K562 (cell line): ENCODE results near the gene CACNG3. TPM values are rescaled to one million over a fixed set of nuclear protein-coding genes. Genes with fewer than 3 reads are reported as not detected.

Experiments
- ATAC-seq: fragments of 200-7000 bp; cut with Tn5 transposase; 3 replicates; pipeline ENCODE4 v1.9.1; 2020; ENCODE audit warnings: moderate library complexity
- BruUV-seq: library from RNA; stranded (reverse); fragments of 400-500 nt; replicated peaks from 2 replicates; lab custom pipeline; 2021; lab: Mats Ljungman, UMichigan
- CTCF ChIA-PET: fragments of 300-600 bp; formaldehyde crosslinking; extraction: SDS; loops from one replicate; lab custom pipeline; 2021; ENCODE audit warnings: low intra/inter-chr PET ratio; lab: Yijun Ruan, JAX
- POLR2A ChIA-PET: fragments of 300-600, 350-650 bp; sonication (Branson Sonifier 250); formaldehyde crosslinking; extraction: SDS; loops from one replicate; lab custom pipeline; 2021; ENCODE audit warnings: antibody characterized with exemption, inconsistent platforms; lab: Yijun Ruan, JAX
- DNase-seq, 4 experiments: peaks; one replicate each; pipeline versions ENCODE4 v3.0.0 to v3.0.0-alpha.2; 2011 to 2018; ENCODE audit warnings: low spot score in 3 of 4, mixed read lengths in 3 of 4; ENCODE audit errors: extremely low read depth in 1 of 4
- FAIRE-seq: peaks from 2 replicates; lab custom pipeline; 2011; peaks lifted over from hg19 to GRCh38; lab: Jason Lieb, UNC
- H2AFZ ChIP-seq: 2 replicates; pipeline ENCODE4 v1.6.0; 2011; ENCODE audit warnings: low read depth, low read length, control low read depth, inconsistent platforms
- H3K27ac ChIP-seq: fragments of 200-600 bp; 3 replicates; pipeline ENCODE4 v1.8.0; 2011; ENCODE audit warnings: low read depth, mild to moderate bottlenecking, control low read depth, inconsistent platforms, low read length, moderate library complexity, mixed read lengths; ENCODE audit errors: extremely low read depth
- H3K27me3 ChIP-seq, 2 experiments: fragments of 300-600 bp in 1 of 2; 2 replicates in 1 of 2; 3 replicates in 1 of 2; pipeline versions ENCODE4 v1.6.0 to v1.8.0; 2011; ENCODE audit warnings: inconsistent platforms in 2 of 2, low read length in 2 of 2, mild to moderate bottlenecking in 1 of 2, mixed read lengths in 1 of 2, moderate library complexity in 1 of 2; ENCODE audit not compliant: control insufficient read depth in 2 of 2, insufficient read depth in 2 of 2
- H3K36me3 ChIP-seq: fragments of 300-600 bp; 3 replicates; pipeline ENCODE4 v1.8.0; 2011; ENCODE audit warnings: mild to moderate bottlenecking, low read length, inconsistent platforms; ENCODE audit not compliant: control insufficient read depth, insufficient read depth
- H3K4me1 ChIP-seq, 2 experiments: fragments of 200-600 bp in 1 of 2; replicated peaks in 1 of 2; 2 replicates in 1 of 2; 3 replicates in 1 of 2; pipeline versions ENCODE4 v1.5.1 to v1.8.0; 2011; ENCODE audit warnings: inconsistent platforms in 2 of 2, low read length in 2 of 2, mild to moderate bottlenecking in 1 of 2, mixed read lengths in 1 of 2, moderate library complexity in 1 of 2; ENCODE audit not compliant: control insufficient read depth in 2 of 2, insufficient read depth in 2 of 2
- H3K4me2 ChIP-seq: 2 replicates; pipeline ENCODE4 v1.6.1; 2011; ENCODE audit warnings: low read length, control low read depth, inconsistent platforms, mixed read lengths; ENCODE audit not compliant: insufficient read depth
- H3K4me3 ChIP-seq: fragments of 200-600 bp; sonication (generic), shearing (Covaris generic); 2 replicates; pipeline ENCODE4 v1.5.1; 2016; ENCODE audit warnings: control low read depth, inconsistent platforms
- H3K79me2 ChIP-seq: fragments of 200-600 bp; 3 replicates; pipeline ENCODE4 v1.8.0; 2011; ENCODE audit warnings: low read length, inconsistent platforms; ENCODE audit not compliant: control insufficient read depth, insufficient read depth
- H3K9ac ChIP-seq, 2 experiments: 2 replicates each; pipeline versions ENCODE4 v1.6.0 to v1.6.1; 2011; ENCODE audit warnings: low read depth in 2 of 2, low read length in 2 of 2, control low read depth in 1 of 2, inconsistent platforms in 1 of 2, mild to moderate bottlenecking in 1 of 2, mixed read lengths in 1 of 2; ENCODE audit not compliant: insufficient read depth in 1 of 2
- H3K9me1 ChIP-seq: one replicate; pipeline ENCODE4 v1.6.0; 2011; ENCODE audit warnings: inconsistent platforms, mild to moderate bottlenecking, low read length, moderate library complexity; ENCODE audit not compliant: control insufficient read depth, insufficient read depth
- H3K9me3 ChIP-seq: replicated peaks from 2 replicates; pipeline ENCODE4 v1.5.1; 2011; ENCODE audit warnings: low read depth, low read length, inconsistent platforms; ENCODE audit not compliant: control insufficient read depth, insufficient read depth
- H4K20me1 ChIP-seq: replicated peaks from 2 replicates; pipeline ENCODE4 v1.6.1; 2011; ENCODE audit warnings: low read length, inconsistent platforms, mixed read lengths; ENCODE audit not compliant: control insufficient read depth, insufficient read depth
- ETS2 ChIP-seq: IDR thresholded peaks from 2 replicates; pipeline ENCODE4 v1.6.1; 2016; ENCODE audit warnings: borderline replicate concordance, missing genetic modification characterization, mild to moderate bottlenecking, moderate library complexity, missing compliant biosample characterization; ENCODE audit not compliant: poor library complexity, severe bottlenecking
- ETV1 ChIP-seq: fragments of 450-650 bp; conservative IDR thresholded peaks from 2 replicates; pipeline ENCODE4 v1.6.1; 2016; ENCODE audit warnings: missing genetic modification characterization, control low read depth, low read depth, missing compliant biosample characterization
- HCFC1 ChIP-seq: IDR thresholded peaks from 2 replicates; pipeline ENCODE4 v1.6.1; 2012; ENCODE audit warnings: low read depth, low read length, improper control_type of control experiment
- ILK ChIP-seq: fragments of 450-650 bp; IDR thresholded peaks from 2 replicates; pipeline ENCODE4 v1.6.1; 2016; ENCODE audit warnings: missing genetic modification characterization, low read depth, mild to moderate bottlenecking, missing compliant biosample characterization, moderate library complexity, borderline replicate concordance
- L3MBTL2 ChIP-seq: fragments of 450-650 bp; IDR thresholded peaks from 2 replicates; pipeline ENCODE4 v1.6.1; 2016; ENCODE audit warnings: mild to moderate bottlenecking, moderate library complexity
- MAFF ChIP-seq: IDR thresholded peaks from 2 replicates; pipeline ENCODE4 v1.6.1; 2012; ENCODE audit warnings: low read length, improper control_type of control experiment
- NFIC ChIP-seq: fragments of 450-650 bp; IDR thresholded peaks from 2 replicates; pipeline ENCODE4 v1.6.1; 2017; ENCODE audit warnings: mild to moderate bottlenecking, inconsistent platforms
- RBBP5 ChIP-seq: fragments of 200-600 bp; sonication (generic); IDR thresholded peaks from 2 replicates; pipeline ENCODE4 v1.6.1; 2012; ENCODE audit warnings: borderline replicate concordance, mild to moderate bottlenecking, low read length, control low read depth, inconsistent platforms; ENCODE audit not compliant: insufficient read depth, poor library complexity, severe bottlenecking
- SPI1 ChIP-seq: IDR thresholded peaks from 2 replicates; pipeline ENCODE4 v1.6.1; 2011; ENCODE audit warnings: low read depth, low read length, control low read depth, borderline replicate concordance
- TAF9B ChIP-seq: fragments of 450-650 bp; IDR thresholded peaks from 2 replicates; pipeline ENCODE4 v1.6.1; 2018; ENCODE audit warnings: mild to moderate bottlenecking; ENCODE audit not compliant: partially characterized antibody
- WGBS: fragments of 100-300 bp; shearing (Covaris generic); methylation state at CpG from one replicate; pipeline ENCODE4 v1.1.6; 2016; ENCODE audit warnings: low coverage, mixed read lengths; ENCODE audit not compliant: insufficient coverage; ENCODE audit errors: missing lambda C conversion rate; 5-methylcytosine and 5-hydroxymethylcytosine counted together
- in situ Hi-C: fragments of 300-500 bp; cut with MboI; formaldehyde crosslinking; loops from 4 replicates; pipeline ENCODE4 v1.15.0; 2018; ENCODE audit warnings: inconsistent platforms, mixed read lengths
- intact Hi-C: fragments of 100-400 bp; cut with micrococcal nuclease; formaldehyde crosslinking; loops from 2 replicates; pipeline ENCODE4 v1.14.2; 2022
- polyA plus RNA-seq, 8 experiments: library from polyadenylated mRNA; depleted of rRNA in 4 of 8; stranded (reverse) in 5 of 8; unstranded in 3 of 8; fragments of >200 nt; fragmentation: Nextera tagmentation in 2 of 8; fragmentation: Illumina TruSeq in 1 of 8; extraction: Ambion mirVana in 2 of 8; extraction: Trizol in 1 of 8; gene quantifications; 2 replicates each; pipeline versions ENCODE4 v1.2.1 to v1.2.3, GENCODE V29; 2011 to 2014; ENCODE audit warnings: inconsistent platforms in 1 of 8, missing spikeins in 1 of 8
- total RNA-seq, 7 experiments: library from RNA; depleted of rRNA in 6 of 7; stranded (reverse); fragments of >200 nt in 6 of 7; fragmentation: Illumina TruSeq in 2 of 7; extraction: Trizol in 2 of 7; gene quantifications; 2 replicates each; pipeline versions ENCODE4 v1.2.1 to v1.2.3, GENCODE V29; 2011 to 2021; ENCODE audit warnings: low replicate concordance in 1 of 7
- TF ChIP-seq, protein P1 (sequence below): fragments of 450-650 bp; IDR thresholded peaks from 2 replicates; pipeline ENCODE4 v1.6.1; 2016; ENCODE audit warnings: missing biosample characterization, missing genetic modification characterization
- TF ChIP-seq, protein P2 (sequence below): IDR thresholded peaks from 2 replicates; pipeline ENCODE4 v1.6.1; 2012; ENCODE audit warnings: low read depth, low read length, improper control_type of control experiment, borderline replicate concordance

CACNG3 gene
- total and polyA plus RNA-seq, 9 of the 15 experiments (the other 6 are each of a cell fraction or from before 2014, with no cell fraction given) = not detected

DNA sequence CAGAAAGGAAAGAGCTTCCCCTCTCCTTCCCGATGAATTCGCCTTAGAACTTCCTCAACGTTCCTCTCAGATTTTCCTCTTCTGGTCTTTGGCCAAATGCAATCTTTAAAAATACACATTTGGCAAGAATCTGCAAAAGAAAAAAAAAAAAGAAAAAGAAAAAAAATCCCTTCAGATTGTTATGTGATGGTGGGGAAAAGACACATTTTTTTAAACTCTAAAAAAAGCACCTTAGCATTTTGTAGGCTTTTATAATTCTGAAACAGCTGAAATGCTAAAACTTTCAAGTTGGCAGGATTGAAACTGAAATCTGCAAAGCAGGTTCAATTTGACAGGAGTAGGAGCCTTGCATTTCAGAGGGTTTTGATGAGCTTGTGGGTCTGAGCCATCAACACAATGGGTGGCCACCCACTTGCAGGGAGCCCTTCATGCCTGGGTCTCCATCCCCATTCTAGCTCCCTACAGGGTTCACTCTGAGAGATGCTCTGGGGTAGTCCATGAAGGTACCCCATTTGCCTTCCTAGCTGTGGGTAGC lies 33.1 kb downstream of the CACNG3 start:
- ATAC-seq = no peak
- Histone ChIP-seq H3K4me2 (no peak overlapping the region), H3K9me3 (no peaks in the 10 kb centered on the region), H2AFZ (no peak overlapping the region), H3K4me1 (no peaks in the 10 kb centered on the region), H3K9ac (no peak overlapping the region), H3K9me1 (no peaks in the 10 kb centered on the region), H3K36me3 (no peaks in the 10 kb centered on the region), H3K79me2 (no peaks in the 10 kb centered on the region), H3K27ac (no peak overlapping the region), H3K4me3 (no peak overlapping the region), H4K20me1 (peaks cover 4% of the 10 kb centered on the region; the same call in 1 of the 2 replicates), H3K27me3 (peaks cover 4 to 13% of the 10 kb centered on the region in 2 experiments; a peak in 2 of 5 replicates)
- in situ Hi-C loops (no loop called here), intact Hi-C loops (no loop called here)
- 0% methylated on average over 3 of the region's 3 CpGs for WGBS
- POLR2A ChIA-PET = interaction anchor here (0.6 to 1.1 kb wide), 3 partner anchors 16 to 129 kb away, joined by 3 read pairs; no protein-coding TSS in a partner anchor
- CTCF ChIA-PET = no interaction called here
- TF ChIP-seq TAF9B = no peak
- no peak for TF ChIP-seq ILK
- TF ChIP-seq MAFF = no peak
- TF ChIP-seq NFIC = no peak
- no peak for TF ChIP-seq HCFC1
- no peak for TF ChIP-seq ETS2 (tag)
- TF ChIP-seq, protein P1, sequence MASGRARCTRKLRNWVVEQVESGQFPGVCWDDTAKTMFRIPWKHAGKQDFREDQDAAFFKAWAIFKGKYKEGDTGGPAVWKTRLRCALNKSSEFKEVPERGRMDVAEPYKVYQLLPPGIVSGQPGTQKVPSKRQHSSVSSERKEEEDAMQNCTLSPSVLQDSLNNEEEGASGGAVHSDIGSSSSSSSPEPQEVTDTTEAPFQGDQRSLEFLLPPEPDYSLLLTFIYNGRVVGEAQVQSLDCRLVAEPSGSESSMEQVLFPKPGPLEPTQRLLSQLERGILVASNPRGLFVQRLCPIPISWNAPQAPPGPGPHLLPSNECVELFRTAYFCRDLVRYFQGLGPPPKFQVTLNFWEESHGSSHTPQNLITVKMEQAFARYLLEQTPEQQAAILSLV (tag) = no peak
- TF ChIP-seq ETV1 (tag) = no peak
- TF ChIP-seq SPI1 = no peak
- TF ChIP-seq L3MBTL2 = no peak
- TF ChIP-seq RBBP5 = no peak
- TF ChIP-seq, protein P2, sequence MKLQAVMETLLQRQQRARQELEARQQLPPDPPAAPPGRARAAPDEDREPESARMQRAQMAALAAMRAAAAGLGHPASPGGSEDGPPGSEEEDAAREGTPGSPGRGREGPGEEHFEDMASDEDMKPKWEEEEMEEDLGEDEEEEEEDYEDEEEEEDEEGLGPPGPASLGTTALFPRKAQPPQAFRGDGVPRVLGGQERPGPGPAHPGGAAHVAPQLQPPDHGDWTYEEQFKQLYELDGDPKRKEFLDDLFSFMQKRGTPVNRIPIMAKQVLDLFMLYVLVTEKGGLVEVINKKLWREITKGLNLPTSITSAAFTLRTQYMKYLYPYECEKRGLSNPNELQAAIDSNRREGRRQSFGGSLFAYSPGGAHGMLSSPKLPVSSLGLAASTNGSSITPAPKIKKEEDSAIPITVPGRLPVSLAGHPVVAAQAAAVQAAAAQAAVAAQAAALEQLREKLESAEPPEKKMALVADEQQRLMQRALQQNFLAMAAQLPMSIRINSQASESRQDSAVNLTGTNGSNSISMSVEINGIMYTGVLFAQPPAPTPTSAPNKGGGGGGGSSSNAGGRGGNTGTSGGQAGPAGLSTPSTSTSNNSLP = no peak
- BruUV-seq = no TSS peak
- no peak for DNase-seq
- FAIRE-seq = no peak
